HL-60 (cell line): ENCODE data around the gene KLC1.

ENCODE experiments used
- DNase-seq, 2 experiments: peaks; one replicate each; pipeline ENCODE4 v3.0.0-alpha.2; 2010 to 2020; ENCODE audit warnings: low read depth in 1 of 2, low spot score in 1 of 2
- H3K27ac ChIP-seq: fragments of 250-450 bp; sonication (Bioruptor Pico); replicated peaks from 2 replicates; pipeline ENCODE4 v1.5.1; 2020; ENCODE audit warnings: mild to moderate bottlenecking, moderate library complexity
- H3K27me3 ChIP-seq: fragments of 250-450 bp; sonication (Bioruptor Pico); 2 replicates; pipeline ENCODE4 v1.5.1; 2021; ENCODE audit warnings: mild to moderate bottlenecking, moderate library complexity; ENCODE audit not compliant: insufficient read depth, poor library complexity, severe bottlenecking
- H3K4me3 ChIP-seq: replicated peaks from 2 replicates; pipeline ENCODE4 v1.5.1; 2011; ENCODE audit warnings: mild to moderate bottlenecking, control low read depth, low read length; ENCODE audit not compliant: insufficient read depth
- GABPA ChIP-seq: IDR thresholded peaks from 2 replicates; pipeline ENCODE4 v1.6.1; 2012; ENCODE audit warnings: low read depth
- POLR2AphosphoS5 ChIP-seq: IDR thresholded peaks from 2 replicates; pipeline ENCODE4 v1.6.1; 2012; ENCODE audit warnings: low read depth
- SPI1 ChIP-seq: IDR thresholded peaks from 2 replicates; pipeline ENCODE4 v1.6.1; 2012; ENCODE audit warnings: low read depth, mild to moderate bottlenecking, borderline replicate concordance
- TF ChIP-seq, protein P1 (sequence below): IDR thresholded peaks from 2 replicates; pipeline ENCODE4 v1.6.1; 2012; ENCODE audit warnings: low read depth; ENCODE audit not compliant: insufficient replicate concordance
- TF ChIP-seq, protein P2 (sequence below): IDR thresholded peaks from one replicate; pipeline ENCODE4 v1.5.1; 2011; ENCODE audit warnings: low read length, control low read depth, inconsistent platforms; ENCODE audit not compliant: insufficient read depth

Gene KLC1

DNA sequence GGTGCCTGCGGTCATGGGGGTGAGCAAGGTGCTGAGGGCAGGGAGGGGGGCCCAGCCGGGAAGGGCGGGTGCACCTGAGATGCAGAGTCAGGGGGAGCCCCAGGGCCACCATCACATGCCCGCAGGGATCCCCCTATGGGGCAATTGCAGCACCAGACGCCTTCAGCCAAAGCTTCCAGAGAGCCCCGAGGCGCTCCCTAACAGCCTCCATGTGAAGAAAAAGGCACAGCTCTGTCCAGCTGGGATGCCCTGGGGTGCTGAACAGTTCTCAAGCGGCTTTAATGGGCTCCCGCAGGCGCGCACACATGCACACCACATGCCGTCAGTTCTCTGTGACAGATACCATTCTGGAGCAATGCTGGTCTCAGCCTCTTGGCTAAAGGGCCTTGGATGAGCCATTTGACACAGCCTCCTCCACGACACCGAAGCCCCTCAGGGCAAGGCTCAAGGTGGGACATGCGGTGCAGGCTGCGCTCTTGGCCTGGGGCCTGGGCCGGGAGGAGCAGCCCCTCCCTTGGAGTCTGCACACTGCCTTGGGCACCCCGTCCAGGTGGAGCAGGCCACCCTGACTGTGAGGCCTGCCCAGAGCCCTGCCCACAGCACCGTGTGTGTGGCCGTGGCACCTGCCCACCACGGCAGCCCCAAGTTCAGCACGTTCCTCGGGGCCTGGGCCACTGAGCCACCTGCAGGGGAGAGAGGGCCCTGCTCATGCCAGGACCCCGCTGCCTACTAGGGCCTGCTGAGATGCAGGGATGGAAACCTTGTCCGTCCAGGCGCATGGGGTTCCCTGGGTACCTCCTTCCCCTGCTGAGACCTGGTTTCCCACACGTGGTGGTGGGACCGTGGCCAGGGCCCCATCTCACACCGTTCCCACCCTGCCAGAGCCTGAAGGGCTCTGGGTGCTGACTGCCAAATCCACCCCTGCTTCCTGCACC is 78.6 kb downstream of the KLC1 start:
- TF ChIP-seq, protein P1, sequence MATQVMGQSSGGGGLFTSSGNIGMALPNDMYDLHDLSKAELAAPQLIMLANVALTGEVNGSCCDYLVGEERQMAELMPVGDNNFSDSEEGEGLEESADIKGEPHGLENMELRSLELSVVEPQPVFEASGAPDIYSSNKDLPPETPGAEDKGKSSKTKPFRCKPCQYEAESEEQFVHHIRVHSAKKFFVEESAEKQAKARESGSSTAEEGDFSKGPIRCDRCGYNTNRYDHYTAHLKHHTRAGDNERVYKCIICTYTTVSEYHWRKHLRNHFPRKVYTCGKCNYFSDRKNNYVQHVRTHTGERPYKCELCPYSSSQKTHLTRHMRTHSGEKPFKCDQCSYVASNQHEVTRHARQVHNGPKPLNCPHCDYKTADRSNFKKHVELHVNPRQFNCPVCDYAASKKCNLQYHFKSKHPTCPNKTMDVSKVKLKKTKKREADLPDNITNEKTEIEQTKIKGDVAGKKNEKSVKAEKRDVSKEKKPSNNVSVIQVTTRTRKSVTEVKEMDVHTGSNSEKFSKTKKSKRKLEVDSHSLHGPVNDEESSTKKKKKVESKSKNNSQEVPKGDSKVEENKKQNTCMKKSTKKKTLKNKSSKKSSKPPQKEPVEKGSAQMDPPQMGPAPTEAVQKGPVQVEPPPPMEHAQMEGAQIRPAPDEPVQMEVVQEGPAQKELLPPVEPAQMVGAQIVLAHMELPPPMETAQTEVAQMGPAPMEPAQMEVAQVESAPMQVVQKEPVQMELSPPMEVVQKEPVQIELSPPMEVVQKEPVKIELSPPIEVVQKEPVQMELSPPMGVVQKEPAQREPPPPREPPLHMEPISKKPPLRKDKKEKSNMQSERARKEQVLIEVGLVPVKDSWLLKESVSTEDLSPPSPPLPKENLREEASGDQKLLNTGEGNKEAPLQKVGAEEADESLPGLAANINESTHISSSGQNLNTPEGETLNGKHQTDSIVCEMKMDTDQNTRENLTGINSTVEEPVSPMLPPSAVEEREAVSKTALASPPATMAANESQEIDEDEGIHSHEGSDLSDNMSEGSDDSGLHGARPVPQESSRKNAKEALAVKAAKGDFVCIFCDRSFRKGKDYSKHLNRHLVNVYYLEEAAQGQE = no peak
- TF ChIP-seq GABPA (no peak), SPI1 (no peak), POLR2AphosphoS5 (no peak)
- TF ChIP-seq, protein P2, sequence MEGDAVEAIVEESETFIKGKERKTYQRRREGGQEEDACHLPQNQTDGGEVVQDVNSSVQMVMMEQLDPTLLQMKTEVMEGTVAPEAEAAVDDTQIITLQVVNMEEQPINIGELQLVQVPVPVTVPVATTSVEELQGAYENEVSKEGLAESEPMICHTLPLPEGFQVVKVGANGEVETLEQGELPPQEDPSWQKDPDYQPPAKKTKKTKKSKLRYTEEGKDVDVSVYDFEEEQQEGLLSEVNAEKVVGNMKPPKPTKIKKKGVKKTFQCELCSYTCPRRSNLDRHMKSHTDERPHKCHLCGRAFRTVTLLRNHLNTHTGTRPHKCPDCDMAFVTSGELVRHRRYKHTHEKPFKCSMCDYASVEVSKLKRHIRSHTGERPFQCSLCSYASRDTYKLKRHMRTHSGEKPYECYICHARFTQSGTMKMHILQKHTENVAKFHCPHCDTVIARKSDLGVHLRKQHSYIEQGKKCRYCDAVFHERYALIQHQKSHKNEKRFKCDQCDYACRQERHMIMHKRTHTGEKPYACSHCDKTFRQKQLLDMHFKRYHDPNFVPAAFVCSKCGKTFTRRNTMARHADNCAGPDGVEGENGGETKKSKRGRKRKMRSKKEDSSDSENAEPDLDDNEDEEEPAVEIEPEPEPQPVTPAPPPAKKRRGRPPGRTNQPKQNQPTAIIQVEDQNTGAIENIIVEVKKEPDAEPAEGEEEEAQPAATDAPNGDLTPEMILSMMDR = no peak
- Histone ChIP-seq H3K27ac (no peak overlapping the region), H3K27me3 (no peaks in the 10 kb centered on the region), H3K4me3 (no peak overlapping the region)
- DNase-seq = no peak

DNA sequence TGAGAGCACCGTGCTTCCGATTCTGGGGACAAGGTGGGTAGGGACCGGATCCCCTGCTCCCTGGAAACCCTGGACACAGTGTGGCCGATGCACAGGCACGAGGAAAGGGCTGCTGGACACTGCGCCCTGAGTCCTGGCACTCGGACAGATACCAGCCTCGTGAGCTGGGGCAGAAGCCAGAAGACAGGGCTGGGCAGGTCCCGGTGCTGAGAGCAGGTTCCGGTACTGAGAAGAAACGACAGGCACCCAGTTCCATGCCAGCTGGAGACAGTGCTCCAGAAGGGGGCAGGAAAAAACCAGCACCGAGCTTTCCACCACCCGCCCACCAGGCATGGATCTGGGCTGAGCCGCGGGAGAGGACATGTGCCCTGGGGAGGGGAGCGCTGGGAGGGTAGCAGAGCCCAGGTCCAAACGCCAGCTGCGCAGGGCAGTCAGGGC is 79.8 kb downstream of the KLC1 start:
- Histone ChIP-seq H3K4me3 (no peak overlapping the region), H3K27ac (no peak overlapping the region), H3K27me3 (no peaks in the 10 kb centered on the region)
- DNase-seq = no peak
- no peak for TF ChIP-seq SPI1

DNA sequence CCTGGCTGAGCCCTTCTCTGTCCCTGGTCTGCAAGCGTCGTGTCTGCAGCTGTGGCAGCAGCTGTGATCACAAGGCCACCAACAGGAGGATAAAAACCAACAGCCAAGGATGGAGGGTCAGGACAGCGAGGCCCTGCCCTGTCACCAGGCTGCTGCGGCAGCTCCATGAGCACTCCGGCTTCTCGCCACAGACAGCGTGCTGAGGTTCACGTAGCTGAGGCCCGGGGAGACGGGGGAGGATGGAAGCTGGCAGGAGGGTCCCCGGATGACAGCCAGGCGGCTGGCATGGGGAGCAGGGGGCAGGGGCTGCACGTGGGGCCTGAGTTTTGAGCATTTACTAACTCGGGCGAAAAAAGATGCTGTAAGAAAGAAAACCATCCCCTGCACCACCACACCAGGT is 80.8 kb downstream of the KLC1 start:
- TF ChIP-seq SPI1 (no peak), GABPA (no peak), POLR2AphosphoS5 (no peak)
- TF ChIP-seq, protein P1 = no peak
- TF ChIP-seq, protein P2 = no peak
- no peak overlapping the region for H3K4me3 ChIP-seq
- no peak for DNase-seq
- no peak overlapping the region for H3K27ac ChIP-seq
- H3K27me3 ChIP-seq = no peaks in the 10 kb centered on the region

DNA sequence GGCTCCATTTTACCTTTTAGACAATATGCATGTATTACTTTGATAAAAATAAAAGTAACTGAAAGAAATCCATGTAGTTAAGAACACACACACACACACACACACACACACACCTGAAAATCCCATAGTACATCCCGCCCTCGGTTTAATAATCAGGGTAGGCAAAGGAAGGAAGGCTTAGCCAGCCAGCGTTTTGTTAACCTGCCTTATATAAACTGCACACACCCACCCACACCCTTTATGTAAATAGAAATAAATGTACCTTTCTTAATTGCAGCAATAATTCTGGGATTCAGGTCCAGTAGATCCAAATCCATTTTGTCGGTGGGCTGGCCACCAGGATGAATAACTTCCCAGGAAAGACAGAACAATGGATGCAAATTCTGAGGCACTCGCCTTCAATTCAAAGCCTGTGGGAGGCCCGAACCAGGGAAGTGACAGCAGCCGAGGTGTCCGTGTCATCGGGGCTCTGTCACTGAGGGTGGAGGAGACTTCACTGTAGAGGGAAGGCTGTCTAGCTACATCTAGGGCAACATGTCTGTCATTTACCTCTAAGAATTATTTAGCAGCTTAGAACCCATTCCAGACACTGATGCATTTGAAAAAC is 81.9 kb downstream of the KLC1 start:
- Histone ChIP-seq H3K27ac (no peak overlapping the region), H3K4me3 (no peak overlapping the region), H3K27me3 (no peaks in the 10 kb centered on the region)
- TF ChIP-seq GABPA (no peak), POLR2AphosphoS5 (no peak), SPI1 (no peak)
- TF ChIP-seq, protein P1 = no peak
- TF ChIP-seq, protein P2 = no peak
- DNase-seq = no peak
